GM18502 (cell line): ENCODE data around the gene NDNF.

Experiments used
- ATAC-seq: cut with Tn5 transposase; IDR thresholded peaks from one replicate; pipeline ENCODE4 v1.9.1; 2021; ENCODE audit warnings: mild to moderate bottlenecking; ENCODE audit not compliant: unreplicated experiment, poor library complexity

Gene NDNF, protein sequence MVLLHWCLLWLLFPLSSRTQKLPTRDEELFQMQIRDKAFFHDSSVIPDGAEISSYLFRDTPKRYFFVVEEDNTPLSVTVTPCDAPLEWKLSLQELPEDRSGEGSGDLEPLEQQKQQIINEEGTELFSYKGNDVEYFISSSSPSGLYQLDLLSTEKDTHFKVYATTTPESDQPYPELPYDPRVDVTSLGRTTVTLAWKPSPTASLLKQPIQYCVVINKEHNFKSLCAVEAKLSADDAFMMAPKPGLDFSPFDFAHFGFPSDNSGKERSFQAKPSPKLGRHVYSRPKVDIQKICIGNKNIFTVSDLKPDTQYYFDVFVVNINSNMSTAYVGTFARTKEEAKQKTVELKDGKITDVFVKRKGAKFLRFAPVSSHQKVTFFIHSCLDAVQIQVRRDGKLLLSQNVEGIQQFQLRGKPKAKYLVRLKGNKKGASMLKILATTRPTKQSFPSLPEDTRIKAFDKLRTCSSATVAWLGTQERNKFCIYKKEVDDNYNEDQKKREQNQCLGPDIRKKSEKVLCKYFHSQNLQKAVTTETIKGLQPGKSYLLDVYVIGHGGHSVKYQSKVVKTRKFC

GRCh38 chr4:121072224-121073003 is at the start of gene NDNF:
NDNF (minus strand) TSS chr4:121072535; CDS start chr4:121045837, 26,698 bp downstream.
- ATAC-seq: no peak

DNA sequence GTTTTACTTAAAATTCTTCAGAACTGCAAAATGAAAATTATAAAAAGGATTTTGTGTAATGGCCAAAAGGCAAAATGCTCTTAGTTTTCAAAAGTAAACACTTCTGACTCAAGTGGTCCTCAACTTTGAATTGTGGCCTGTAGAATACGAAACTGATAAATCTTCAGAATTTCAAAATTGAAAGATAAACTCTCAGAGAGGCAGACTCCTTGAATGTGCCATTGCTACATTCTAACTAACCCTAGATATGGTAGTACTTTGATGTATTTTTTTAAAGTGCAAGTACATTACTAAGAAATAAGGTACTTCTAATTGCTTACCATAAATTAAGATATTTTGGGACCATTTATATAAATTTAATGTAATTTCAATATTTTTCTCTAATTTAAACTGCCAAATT is 47.4 kb upstream of the NDNF start:
- ATAC-seq: no peak

DNA sequence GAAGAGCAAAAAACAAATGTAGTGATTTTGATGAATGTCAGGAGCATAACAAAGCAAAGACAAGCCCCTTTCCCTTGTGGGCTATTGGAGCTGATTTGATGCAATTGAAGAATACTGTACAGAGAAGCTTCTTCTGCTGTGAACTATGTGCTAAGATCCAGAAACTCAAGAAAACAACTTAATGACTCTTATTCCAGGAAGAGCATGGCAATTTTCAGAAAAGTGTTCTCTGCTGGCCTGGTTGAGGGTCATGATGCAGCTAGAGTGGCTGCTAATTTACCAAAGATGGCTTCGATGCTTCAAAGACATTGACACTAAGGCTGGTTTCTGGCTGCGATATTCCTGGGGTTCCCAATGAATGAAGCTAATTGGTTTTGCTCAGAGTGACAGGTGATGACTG is 46.0 kb upstream of the NDNF start:
- ATAC-seq: no peak

- ATAC-seq: no peak
Observed at GRCh38 chr4:121114756-121115155, 42.4 kb upstream of the NDNF start.

DNA sequence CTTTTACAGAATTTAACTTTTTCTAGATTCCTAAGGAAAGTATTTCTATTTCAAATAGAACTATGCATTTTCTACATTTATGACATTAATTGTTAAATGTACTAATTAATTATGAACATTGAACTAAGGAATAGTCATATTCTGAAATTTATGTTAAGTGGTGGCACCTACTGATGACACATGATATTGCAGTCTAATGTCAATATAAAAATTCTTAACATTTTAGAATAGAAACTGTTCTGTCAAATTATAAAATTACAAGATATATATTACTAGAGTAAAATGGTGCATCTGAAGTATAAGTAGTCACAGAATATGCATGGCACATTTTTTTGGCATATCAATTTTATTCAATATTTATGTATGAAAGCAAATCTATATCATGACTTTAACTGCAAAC is 40.2 kb upstream of the NDNF start:
- no peak for ATAC-seq

DNA sequence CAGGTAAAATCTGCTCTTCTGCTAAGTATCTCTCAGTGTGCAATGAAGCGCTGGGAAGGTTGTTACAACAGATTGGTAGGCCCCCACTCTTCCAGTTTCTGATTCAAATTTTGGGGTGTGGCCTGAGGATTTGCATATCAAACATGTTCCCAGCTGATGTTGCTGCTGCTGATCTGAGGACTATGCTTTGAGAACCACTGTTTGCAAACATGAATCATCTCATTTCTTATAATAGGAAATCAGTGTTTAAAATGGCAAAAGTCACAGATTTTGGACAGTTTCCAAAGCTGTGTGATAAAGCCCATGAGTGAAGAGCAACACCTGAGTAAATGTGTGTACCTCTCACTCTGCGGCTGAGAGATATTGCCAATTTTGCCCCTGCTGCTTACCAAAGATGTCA is 36.2 kb upstream of the NDNF start:
- no peak for ATAC-seq

DNA sequence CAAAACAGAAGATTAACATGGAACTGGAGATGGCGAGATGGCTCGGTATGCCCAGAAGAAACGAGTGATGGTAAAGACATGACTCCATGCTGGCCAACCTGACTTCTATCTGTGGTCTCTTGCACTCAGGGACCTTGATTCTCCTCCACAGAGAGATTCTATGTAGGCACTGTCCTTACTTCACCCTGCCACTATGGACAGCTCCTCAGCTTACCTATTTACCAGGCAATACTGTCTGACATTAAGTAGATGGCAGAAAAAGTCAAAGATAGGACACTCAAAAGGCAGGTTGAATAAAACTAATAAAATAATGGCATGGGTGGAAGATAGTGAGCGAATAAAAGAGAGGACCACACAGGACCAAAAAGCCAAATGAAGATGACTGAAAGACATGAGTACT is 35.2 kb upstream of the NDNF start:
- ATAC-seq: no peak

DNA sequence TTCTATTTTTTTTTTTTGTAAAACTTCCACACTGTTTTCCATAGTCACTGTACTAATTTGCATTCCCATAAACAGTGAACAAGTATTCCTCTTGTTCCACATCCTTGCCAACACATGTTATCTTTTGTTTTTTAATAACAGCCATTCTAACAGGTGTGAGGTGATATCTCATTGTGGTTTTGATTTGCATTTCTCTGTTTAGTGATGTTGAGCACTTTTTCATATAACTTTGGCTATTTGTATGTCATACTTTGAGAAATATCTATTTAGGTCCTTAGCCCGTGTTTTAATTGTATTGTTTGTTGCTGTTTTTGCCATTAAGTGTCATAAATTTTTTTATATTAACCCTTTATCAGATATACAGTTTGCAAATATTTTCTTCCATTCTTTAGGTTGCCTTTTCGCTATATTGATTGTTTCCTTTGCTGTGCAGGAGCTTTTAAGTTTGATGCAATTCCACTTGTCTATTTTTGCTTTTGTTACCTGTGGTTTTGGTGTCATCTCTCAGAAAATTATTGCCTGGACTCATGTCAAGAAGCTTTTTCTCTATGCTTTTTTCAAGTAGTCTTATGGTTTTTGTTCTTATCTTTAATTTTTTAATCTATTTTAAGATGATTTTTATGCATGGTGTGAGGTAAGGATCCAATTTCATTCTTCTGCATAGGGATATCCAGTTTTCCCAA is 27.9 kb upstream of the NDNF start:
- ATAC-seq: no peak

DNA sequence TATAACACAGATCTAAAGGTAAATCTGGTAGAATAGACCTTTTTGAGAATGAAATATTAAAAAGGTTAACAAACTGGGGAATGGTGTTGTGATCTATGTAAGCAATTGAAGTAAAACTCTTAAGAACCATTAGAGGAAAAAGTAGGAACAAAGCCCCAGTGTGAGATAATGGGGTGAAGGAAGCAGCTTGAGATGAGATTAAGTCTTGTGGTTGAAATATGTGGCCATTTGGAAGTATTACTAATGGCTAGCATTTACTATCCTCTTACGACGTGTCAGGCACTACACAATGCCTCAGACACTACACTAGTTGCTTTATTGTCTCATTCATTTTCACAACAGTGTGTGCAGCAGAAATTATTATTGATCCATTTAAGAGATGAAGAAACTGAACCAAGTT is 25.9 kb upstream of the NDNF start:
- ATAC-seq: no peak

DNA sequence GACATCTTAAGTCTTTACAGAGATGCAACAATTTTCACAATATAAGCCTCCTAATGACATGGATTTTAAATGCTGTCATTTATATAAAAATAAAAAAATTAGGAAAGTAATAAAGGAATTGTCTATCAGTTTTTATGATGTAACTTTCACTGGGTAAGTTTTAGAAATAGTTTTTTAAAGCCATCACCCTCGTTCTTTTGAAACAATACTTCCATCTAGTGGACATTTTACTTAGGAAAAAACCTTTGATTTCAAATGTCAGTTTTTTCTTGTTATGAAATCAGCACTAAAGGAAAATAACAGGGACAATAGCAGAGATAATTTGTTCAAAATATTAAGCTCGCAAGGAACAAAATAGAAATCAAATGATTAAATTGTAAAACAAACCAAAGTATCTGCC is 24.3 kb upstream of the NDNF start:
- no peak for ATAC-seq

DNA sequence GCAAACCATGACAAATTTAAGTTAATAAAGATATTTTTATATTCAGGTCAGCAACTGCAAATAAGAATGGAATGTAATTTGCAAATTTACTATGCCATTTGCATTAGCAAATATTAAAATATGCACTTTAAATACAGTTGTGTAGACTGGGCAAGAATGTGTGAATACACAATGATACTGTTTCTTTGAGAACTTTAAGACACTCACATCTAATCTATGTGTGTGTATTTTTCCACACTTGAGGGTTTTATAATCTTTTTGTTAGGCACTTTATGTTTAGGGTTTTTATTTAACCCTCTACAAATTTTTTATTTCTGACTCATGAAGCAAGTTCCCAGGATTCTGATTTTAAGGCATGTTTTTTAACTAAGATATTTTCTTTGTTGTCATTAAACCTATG is 23.9 kb upstream of the NDNF start:
- no peak for ATAC-seq

GRCh38 chr4:121094297-121094966 is 22.1 kb upstream of the NDNF start:
- no peak for ATAC-seq

GRCh38 chr4:121093261-121093660 is 20.9 kb upstream of the NDNF start:
- no peak for ATAC-seq

DNA sequence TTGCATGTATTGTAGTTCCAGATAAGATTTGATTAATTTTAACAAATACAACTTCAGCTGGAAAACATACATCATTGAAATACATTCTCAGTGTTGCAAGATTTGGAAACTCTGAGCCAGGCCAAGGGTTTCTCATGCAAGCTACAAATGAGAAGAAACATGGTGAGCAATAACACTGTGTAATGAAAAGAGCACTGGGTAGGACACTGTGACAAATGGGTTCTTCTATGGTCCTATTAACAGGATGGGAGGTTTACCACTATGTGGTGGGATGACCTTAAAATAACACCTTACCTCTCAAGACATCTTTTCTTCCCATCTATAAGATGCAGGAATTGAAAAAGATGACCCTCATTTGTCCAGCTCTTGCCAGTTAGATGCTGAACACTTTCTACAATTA is 19.6 kb upstream of the NDNF start:
- no peak for ATAC-seq

DNA sequence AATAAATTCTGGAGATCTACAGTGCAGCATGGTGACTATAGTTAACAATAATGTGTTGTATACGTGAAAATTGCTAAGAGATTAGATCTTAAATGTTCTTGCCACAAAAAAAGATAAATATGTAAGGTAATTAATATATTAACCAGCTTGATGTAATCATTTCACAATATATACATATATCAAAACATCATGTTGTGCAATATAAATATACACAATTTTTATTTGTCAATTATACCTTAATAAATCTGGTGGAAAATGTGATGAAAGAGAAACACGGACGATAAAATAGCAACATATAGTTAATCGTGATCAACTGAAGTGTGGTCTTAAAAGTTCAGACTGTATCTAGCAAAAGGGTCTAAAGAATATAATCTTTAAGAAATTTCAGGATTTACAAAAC is 16.5 kb upstream of the NDNF start:
- ATAC-seq: no peak

DNA sequence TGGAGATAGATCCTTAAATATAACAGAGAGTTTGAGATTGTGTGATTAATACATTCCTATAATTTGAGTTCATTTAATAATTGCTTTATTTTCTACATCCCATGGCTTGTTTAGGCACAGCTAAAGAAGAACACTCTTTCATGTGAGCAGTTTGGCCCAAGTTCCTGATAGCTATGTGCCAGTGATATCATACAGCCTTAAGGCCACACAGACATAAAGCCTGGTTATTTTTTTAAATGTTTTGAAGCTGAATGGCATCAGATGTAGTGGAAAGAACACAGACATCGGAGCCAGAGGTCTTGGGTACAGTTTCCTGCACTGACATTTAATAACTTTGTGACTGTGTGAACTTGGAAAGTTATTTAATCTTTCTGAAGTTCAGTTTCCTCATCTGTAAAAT is 7.0 kb upstream of the NDNF start:
- ATAC-seq: no peak

DNA sequence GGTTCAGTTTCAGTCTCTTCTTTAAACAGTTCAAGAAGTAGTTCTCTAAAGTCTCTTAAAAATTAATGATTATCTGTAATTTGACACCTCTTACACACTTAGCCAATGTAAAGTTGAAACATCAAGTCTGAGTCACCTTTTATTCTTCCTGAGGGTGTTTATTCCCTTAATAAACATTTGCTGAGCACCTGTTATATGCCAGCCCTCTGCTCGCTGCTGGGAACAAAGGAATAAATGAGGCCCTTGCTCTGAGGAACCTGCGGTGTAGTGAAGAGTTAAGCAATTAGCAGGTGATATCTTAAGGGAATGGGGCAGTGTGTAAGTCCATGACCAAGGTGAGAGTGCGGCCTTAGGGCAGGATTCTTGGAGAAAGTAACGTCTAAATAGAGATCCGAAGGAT is 5.2 kb upstream of the NDNF start:
- no peak for ATAC-seq

DNA sequence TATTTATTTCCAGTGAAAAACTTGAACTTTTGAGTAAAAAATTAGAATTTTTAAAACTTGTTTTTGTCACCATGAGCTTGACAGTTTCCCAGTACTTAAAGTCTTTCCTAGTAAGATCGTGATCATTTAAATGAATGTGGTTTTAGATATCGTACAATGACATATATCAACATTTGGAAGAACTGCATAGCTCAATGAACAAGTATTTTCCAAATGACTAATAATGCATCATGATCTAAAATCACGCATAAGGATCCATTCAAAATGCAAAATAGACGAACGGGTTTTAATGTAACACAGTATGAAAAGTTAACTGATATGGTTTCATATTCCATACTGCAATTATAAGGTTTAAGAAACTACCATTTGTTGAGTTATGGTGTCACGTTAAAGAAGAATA is 4.1 kb upstream of the NDNF start:
- no peak for ATAC-seq

GRCh38 chr4:121073672-121074381 is 1.5 kb upstream of the NDNF start:
- ATAC-seq: no peak

DNA sequence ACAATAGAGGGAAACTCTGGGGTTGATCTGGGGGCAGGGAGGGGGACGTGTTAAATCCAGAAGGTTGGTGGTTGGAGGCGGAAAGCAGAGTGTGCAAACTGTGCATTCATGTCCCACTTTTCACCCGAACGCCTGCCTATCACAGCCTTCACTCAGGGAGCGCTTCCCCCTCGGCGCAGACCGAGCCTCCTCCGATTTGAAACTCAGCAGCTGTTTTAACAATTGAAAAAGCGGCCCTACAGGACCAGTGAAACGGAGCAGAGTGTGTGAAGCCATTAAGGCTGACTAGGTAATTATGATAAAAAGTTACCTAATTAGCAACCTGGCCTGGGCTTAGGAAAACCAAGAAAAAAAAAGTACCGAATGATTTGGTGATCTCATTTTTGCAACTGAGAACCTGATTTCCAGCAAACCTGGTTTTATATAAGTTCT is 685 bp upstream of the NDNF start:
- ATAC-seq: no peak
